ENCODE measurements around the gene SUSD6. TPM values are rescaled to one million over a fixed set of nuclear protein-coding genes. Genes with fewer than 3 reads are reported as not detected.
A peak's percentile ranks its signal among the peaks of the same experiment; 100 is the strongest.

SUSD6 gene
- total RNA-seq, 4 donors from 2014 or later: 8.8 to 35.1 (median 17.6) TPM

DNA sequence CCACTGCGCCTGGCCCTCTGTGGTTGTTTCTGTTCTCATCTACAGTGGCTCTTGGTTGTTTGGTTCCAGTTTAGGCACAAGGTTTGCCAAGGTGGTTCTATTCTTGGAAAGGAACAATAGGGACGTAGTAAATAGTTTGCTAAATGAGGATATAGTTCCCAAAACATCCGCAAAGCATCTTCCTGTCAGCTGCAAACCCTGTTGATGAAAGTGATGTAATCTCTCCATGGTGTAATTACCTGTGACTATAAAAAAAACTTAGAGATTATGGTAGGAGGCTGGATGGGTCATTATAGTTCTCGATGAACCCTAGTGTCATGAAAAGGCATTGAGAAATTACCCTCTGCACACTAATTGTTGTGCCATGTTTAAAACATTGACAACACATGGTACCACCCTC, 52.9 kb downstream of the SUSD6 start:
- H3K27ac ChIP-seq: peak overlapping the region; percentile 49 to 60
- H3K9me3 ChIP-seq: no peaks in the 10 kb centered on the region
- peaks cover 18 to 29% of the 10 kb centered on the region in 2 donors for H3K4me1 ChIP-seq
- no peak for DNase-seq
- H3K36me3 ChIP-seq: no peaks in the 10 kb centered on the region
- no peaks in the 10 kb centered on the region for H3K27me3 ChIP-seq
- intact Hi-C loops (cut with DNase I; ENCODE audit: low total_unique reads): no loop called here
- TF ChIP-seq, protein P1, sequence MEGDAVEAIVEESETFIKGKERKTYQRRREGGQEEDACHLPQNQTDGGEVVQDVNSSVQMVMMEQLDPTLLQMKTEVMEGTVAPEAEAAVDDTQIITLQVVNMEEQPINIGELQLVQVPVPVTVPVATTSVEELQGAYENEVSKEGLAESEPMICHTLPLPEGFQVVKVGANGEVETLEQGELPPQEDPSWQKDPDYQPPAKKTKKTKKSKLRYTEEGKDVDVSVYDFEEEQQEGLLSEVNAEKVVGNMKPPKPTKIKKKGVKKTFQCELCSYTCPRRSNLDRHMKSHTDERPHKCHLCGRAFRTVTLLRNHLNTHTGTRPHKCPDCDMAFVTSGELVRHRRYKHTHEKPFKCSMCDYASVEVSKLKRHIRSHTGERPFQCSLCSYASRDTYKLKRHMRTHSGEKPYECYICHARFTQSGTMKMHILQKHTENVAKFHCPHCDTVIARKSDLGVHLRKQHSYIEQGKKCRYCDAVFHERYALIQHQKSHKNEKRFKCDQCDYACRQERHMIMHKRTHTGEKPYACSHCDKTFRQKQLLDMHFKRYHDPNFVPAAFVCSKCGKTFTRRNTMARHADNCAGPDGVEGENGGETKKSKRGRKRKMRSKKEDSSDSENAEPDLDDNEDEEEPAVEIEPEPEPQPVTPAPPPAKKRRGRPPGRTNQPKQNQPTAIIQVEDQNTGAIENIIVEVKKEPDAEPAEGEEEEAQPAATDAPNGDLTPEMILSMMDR (IDR thresholded peaks at IDR 0.05): no peak
- no peak for TF ChIP-seq POLR2A (IDR thresholded peaks at IDR 0.05)
- no peak overlapping the region for H3K4me3 ChIP-seq

DNA sequence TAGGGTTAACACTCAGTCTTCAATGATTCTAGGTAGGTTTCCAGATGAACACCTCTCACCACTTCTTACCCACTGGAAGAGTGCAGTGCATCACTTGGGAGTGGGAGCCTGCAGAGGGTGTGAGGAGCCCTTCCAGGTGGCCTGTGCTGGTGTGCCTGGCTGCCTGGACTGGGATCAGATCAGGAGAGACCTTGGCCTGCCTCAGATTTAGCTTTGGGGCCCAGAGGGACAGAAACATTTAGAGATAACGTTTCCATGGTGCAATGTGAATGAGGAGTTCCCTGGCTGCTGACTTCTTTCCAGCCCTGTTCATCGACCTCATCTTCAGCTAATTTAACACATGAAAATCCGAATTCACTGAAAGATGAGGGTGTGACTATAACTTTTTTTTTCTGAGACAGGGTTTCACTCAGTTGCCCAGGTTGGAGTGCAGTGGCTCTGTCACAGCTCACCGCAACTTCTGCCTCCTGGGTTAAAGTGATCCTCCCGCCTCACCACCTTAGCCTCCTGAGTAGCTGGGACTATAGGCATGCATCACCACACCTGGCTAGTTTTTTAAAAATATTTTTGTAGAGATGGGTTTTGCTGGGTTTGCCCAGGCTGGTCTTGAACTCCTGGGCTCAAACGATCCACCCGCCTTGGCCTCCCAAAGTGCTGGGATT, 53.6 kb downstream of the SUSD6 start:
- TF ChIP-seq, protein P1 (IDR thresholded peaks at IDR 0.05): no peak
- no peak for TF ChIP-seq POLR2A (IDR thresholded peaks at IDR 0.05)
- no peak overlapping the region for H3K4me3 ChIP-seq
- H3K9me3 ChIP-seq: no peaks in the 10 kb centered on the region
- DNase-seq: no peak
- intact Hi-C loops (cut with DNase I; ENCODE audit: low total_unique reads): no loop called here
- no peaks in the 10 kb centered on the region for H3K27me3 ChIP-seq
- H3K27ac ChIP-seq: peak overlapping the region; percentile 49 to 60
- H3K36me3 ChIP-seq: no peaks in the 10 kb centered on the region
- H3K4me1 ChIP-seq: peaks cover 18 to 29% of the 10 kb centered on the region in 2 donors

DNA sequence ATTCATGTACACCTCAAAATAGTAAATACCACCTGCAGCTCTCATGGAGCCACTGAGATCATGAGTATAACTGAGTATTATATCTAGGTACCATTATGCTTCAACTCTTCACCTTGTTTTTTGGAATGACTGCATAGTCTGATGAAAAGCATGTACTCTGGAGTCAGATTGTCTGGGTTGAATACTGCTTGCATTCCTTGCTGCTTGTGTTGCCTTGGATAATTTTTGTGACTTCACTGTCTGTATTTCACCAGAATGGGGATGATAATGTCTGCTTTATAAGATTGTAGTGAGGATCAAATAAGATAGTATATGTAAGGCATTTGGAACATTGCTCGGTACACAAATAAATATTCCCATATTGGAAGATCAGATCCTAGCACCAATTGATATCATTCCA, 54.2 kb downstream of the SUSD6 start:
- no peaks in the 10 kb centered on the region for H3K9me3 ChIP-seq
- H3K4me1 ChIP-seq: peaks cover 18 to 34% of the 10 kb centered on the region in 2 donors
- peak overlapping the region; percentile 49 to 60 for H3K27ac ChIP-seq
- no peak for DNase-seq
- H3K36me3 ChIP-seq: no peaks in the 10 kb centered on the region
- no peak for TF ChIP-seq POLR2A (IDR thresholded peaks at IDR 0.05)
- TF ChIP-seq, protein P1 (IDR thresholded peaks at IDR 0.05): no peak
- no peak overlapping the region for H3K4me3 ChIP-seq
- H3K27me3 ChIP-seq: no peaks in the 10 kb centered on the region
- intact Hi-C loops (cut with DNase I; ENCODE audit: low total_unique reads): no loop called here

DNA sequence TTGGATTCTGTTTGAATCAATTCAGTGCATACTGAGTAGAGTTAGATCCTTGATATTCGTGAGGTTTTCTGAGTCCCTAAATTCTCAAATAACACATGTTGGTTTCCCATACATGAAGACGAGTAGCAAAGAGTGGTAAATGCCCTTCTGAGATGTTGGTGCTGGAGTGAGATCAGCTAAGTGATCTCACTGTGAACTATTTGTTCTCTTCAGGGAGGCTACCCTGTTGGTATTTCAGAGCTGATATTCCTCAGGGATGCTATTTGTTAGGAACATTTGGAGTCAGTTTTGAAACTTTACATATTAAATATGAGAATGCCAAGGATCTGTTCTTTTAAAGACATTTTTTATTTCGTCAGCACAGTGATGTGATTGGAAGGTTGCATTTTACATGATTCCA, 54.7 kb downstream of the SUSD6 start:
- intact Hi-C loops (cut with DNase I; ENCODE audit: low total_unique reads): no loop called here
- DNase-seq: no peak
- Histone ChIP-seq H3K4me3 (no peak overlapping the region), H3K9me3 (no peaks in the 10 kb centered on the region), H3K27me3 (no peaks in the 10 kb centered on the region), H3K4me1 (peaks cover 19 to 34% of the 10 kb centered on the region in 2 donors), H3K27ac (peak overlapping the region; percentile 49 to 60), H3K36me3 (no peaks in the 10 kb centered on the region)
- TF ChIP-seq, protein P1 (IDR thresholded peaks at IDR 0.05): no peak
- TF ChIP-seq POLR2A (IDR thresholded peaks at IDR 0.05): no peak

DNA sequence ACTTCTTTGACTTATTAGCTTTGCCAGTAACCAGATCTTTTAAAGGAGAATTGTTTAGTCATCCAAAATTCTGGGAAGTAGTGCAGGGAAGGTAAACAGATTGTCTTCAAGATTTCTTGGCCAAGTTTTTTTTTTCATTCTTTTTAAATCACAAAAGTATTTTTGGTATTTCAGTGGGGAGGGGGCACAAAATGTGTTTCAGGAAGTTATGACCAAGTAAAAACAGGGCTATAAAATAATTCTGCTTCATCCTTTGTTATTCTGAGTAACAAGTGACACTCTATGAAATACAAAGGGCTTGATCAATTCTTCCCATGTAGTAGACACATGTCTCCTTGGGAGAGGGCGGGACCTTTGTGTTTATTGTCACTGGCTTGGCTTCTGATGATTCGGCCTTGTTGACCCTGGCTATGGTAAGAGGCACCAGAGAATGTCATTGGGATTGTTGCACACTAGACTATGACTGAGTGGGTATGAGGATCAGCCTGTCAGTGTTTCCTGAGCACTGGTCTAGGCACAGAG, 55.4 kb downstream of the SUSD6 start:
- peaks cover 23 to 28% of the 10 kb centered on the region in 2 donors for H3K4me1 ChIP-seq
- no peak for DNase-seq
- peak overlapping the region; percentile 49 to 60 for H3K27ac ChIP-seq
- H3K36me3 ChIP-seq: no peaks in the 10 kb centered on the region
- TF ChIP-seq, protein P1 (IDR thresholded peaks at IDR 0.05): no peak
- no peak for TF ChIP-seq POLR2A (IDR thresholded peaks at IDR 0.05)
- H3K9me3 ChIP-seq: no peaks in the 10 kb centered on the region
- H3K4me3 ChIP-seq: no peak overlapping the region
- no peaks in the 10 kb centered on the region for H3K27me3 ChIP-seq
- intact Hi-C loops (cut with DNase I; ENCODE audit: low total_unique reads): no loop called here
